Thoracic aorta (tissue), 2 donors: ENCODE results near the gene ERI2. TPM values are rescaled to one million over a fixed set of nuclear protein-coding genes. Genes with fewer than 3 reads are reported as not detected.
"Not testable (repeated sequence)": the region's sequence is repeated elsewhere in the genome, so short reads cannot be mapped to it uniquely, and the experiment has no call there.

ENCODE experiments used
- ATAC-seq: fragments of 150-250 bp; one replicate; pipeline ENCODE4 v1.8.0; 2017; ENCODE audit warnings: low read depth; ENCODE audit not compliant: insufficient number of reproducible peaks, low FRiP score
- DNase-seq: peaks from one replicate; pipeline ENCODE4 v3.0.0-alpha.2; 2020; ENCODE audit warnings: low spot score
- H3K27ac ChIP-seq, 2 donors: fragments of 200-600 bp; sonication (generic); 1 replicate in 1 of 2; 2 replicates in 1 of 2; pipeline ENCODE4 v1.5.1; 2016; ENCODE audit warnings: mild to moderate bottlenecking in 2 of 2, moderate library complexity in 2 of 2
- H3K27me3 ChIP-seq: fragments of 200-600 bp; sonication (generic); replicated peaks from 2 replicates; pipeline ENCODE4 v1.6.0; 2016; ENCODE audit warnings: mild to moderate bottlenecking; ENCODE audit not compliant: insufficient read depth
- H3K36me3 ChIP-seq: fragments of 200-600 bp; sonication (generic); one replicate; pipeline ENCODE4 v1.5.1; 2016
- H3K4me1 ChIP-seq, 2 donors: fragments of 200-600 bp; sonication (generic); 1 replicate in 1 of 2; 2 replicates in 1 of 2; pipeline versions ENCODE4 v1.5.1 to v1.6.0; 2016; ENCODE audit warnings: low read depth in 2 of 2, mild to moderate bottlenecking in 1 of 2; ENCODE audit not compliant: control insufficient read depth in 1 of 2
- H3K4me3 ChIP-seq: fragments of 200-600 bp; sonication (generic); 2 replicates; pipeline ENCODE4 v1.5.1; 2016; ENCODE audit warnings: mild to moderate bottlenecking
- H3K9me3 ChIP-seq: fragments of 200-600 bp; sonication (generic); 2 replicates; pipeline ENCODE4 v1.5.1; 2016
- CTCF ChIP-seq: fragments of 200-600 bp; sonication (generic); IDR thresholded peaks from one replicate; pipeline ENCODE4 v1.5.1; 2019; ENCODE audit warnings: antibody characterized with exemption
- total RNA-seq, 2 donors: library from RNA; depleted of rRNA; stranded (reverse); fragments of >200 nt; gene quantifications; one replicate each; pipeline versions ENCODE4 v1.1.0 to v1.2.3, GENCODE V29; 2016

Gene ERI2
- total RNA-seq, 2 donors from 2014 or later = 2.6 to 7.8 TPM

- ATAC-seq = no peak
Measured at GRCh38 chr16:20807862-20808261, 1.6 kb upstream of the ERI2 start.

GRCh38 chr16:20805684-20806167, 546 bp downstream of the ERI2 start:
- H3K27me3 ChIP-seq, ATAC-seq, DNase-seq, H3K36me3 ChIP-seq, H3K9me3 ChIP-seq: not testable (repeated sequence)
- peak overlapping the region; percentile 83 to 92 for H3K27ac ChIP-seq
- H3K4me3 ChIP-seq = peak overlapping the region; percentile 95
- peaks cover 9 to 13% of the 10 kb centered on the region in 2 donors for H3K4me1 ChIP-seq

More at GRCh38 chr16:20807862-20808261, 1.6 kb upstream of the ERI2 start:
- DNase-seq = no peak
- no peaks in the 10 kb centered on the region for H3K27me3 ChIP-seq
- H3K36me3 ChIP-seq = no peaks in the 10 kb centered on the region
- H3K4me3 ChIP-seq = no peak overlapping the region
- no peak for TF ChIP-seq CTCF
- no peak overlapping the region for H3K27ac ChIP-seq
- no peaks in the 10 kb centered on the region for H3K9me3 ChIP-seq
- H3K4me1 ChIP-seq = peaks cover 9 to 13% of the 10 kb centered on the region in 2 donors

GRCh38 chr16:20803561-20804214, 2.6 kb downstream of the ERI2 start:
- H3K9me3 ChIP-seq = no peaks in the 10 kb centered on the region
- no peaks in the 10 kb centered on the region for H3K36me3 ChIP-seq
- peaks cover 9 to 18% of the 10 kb centered on the region in 2 donors for H3K4me1 ChIP-seq
- H3K4me3 ChIP-seq = no peak overlapping the region
- DNase-seq (no peak), ATAC-seq (no peak)
- no peak overlapping the region for H3K27ac ChIP-seq
- H3K27me3 ChIP-seq = no peaks in the 10 kb centered on the region
- TF ChIP-seq CTCF = no peak

GRCh38 chr16:20803192-20803560, 3.1 kb downstream of the ERI2 start:
- Histone ChIP-seq H3K27me3 (no peaks in the 10 kb centered on the region), H3K27ac (no peak overlapping the region), H3K9me3 (no peaks in the 10 kb centered on the region), H3K4me1 (peaks cover 9 to 18% of the 10 kb centered on the region in 2 donors), H3K36me3 (no peaks in the 10 kb centered on the region), H3K4me3 (no peak overlapping the region)
- no peak for ATAC-seq
- no peak for TF ChIP-seq CTCF
- no peak for DNase-seq

GRCh38 chr16:20801278-20801677, 5.0 kb downstream of the ERI2 start:
- no peak for TF ChIP-seq CTCF
- no peak overlapping the region for H3K27ac ChIP-seq
- ATAC-seq = no peak
- no peaks in the 10 kb centered on the region for H3K36me3 ChIP-seq
- H3K4me1 ChIP-seq = peaks cover 4 to 18% of the 10 kb centered on the region in 2 donors
- H3K27me3 ChIP-seq = no peaks in the 10 kb centered on the region
- no peak overlapping the region for H3K4me3 ChIP-seq
- no peaks in the 10 kb centered on the region for H3K9me3 ChIP-seq
- no peak for DNase-seq

GRCh38 chr16:20799599-20799998, 6.7 kb downstream of the ERI2 start:
- Histone ChIP-seq H3K4me1 (peaks cover 0 to 5% of the 10 kb centered on the region in 2 donors), H3K9me3 (no peaks in the 10 kb centered on the region), H3K27ac (no peak overlapping the region), H3K36me3 (no peaks in the 10 kb centered on the region), H3K27me3 (no peaks in the 10 kb centered on the region), H3K4me3 (no peak overlapping the region)
- ATAC-seq (no peak), DNase-seq (no peak)
- peak; percentile 43 for TF ChIP-seq CTCF
